ENCODE results near the gene COMTD1.

Gene COMTD1

DNA sequence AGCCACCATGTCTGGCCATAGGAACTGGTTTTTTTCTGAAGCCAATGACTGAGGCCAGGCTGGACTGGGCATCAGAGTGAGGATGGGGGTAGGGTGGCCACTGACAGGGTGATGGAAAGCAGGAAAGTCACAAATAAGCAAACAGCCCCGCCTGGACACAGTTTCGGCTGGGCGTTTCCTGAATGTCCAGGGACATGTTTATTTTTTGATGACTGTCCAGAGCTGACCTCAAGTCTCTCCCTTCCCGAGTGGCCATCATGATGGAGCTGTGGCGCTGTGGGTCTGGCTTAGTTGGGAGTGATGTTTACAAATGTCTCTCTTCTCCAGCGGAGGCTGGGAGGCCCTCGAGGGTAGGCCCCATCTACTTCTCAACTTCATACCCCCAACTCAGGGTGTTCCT lies 37.1 kb upstream of the COMTD1 start:
- TF ChIP-seq, protein P1, sequence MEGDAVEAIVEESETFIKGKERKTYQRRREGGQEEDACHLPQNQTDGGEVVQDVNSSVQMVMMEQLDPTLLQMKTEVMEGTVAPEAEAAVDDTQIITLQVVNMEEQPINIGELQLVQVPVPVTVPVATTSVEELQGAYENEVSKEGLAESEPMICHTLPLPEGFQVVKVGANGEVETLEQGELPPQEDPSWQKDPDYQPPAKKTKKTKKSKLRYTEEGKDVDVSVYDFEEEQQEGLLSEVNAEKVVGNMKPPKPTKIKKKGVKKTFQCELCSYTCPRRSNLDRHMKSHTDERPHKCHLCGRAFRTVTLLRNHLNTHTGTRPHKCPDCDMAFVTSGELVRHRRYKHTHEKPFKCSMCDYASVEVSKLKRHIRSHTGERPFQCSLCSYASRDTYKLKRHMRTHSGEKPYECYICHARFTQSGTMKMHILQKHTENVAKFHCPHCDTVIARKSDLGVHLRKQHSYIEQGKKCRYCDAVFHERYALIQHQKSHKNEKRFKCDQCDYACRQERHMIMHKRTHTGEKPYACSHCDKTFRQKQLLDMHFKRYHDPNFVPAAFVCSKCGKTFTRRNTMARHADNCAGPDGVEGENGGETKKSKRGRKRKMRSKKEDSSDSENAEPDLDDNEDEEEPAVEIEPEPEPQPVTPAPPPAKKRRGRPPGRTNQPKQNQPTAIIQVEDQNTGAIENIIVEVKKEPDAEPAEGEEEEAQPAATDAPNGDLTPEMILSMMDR (IDR thresholded peaks at IDR 0.05; ENCODE audit: low read depth, low read length, missing control alignments) = no peak
- no peak overlapping the region for H3K4me3 ChIP-seq (ENCODE audit: low read depth, low read length)
- DNase-seq (ENCODE audit: low read depth) = no peak
- in situ Hi-C loops (cut with HindIII; ENCODE audit: low sequenced_read_pairs) = no loop called here

GRCh38 chr10:75272094-75272493 lies 36.3 kb upstream of the COMTD1 start:
- TF ChIP-seq, protein P1 (IDR thresholded peaks at IDR 0.05; ENCODE audit: low read depth, low read length, missing control alignments) = no peak
- no peak for DNase-seq (ENCODE audit: low read depth)
- H3K4me3 ChIP-seq (ENCODE audit: low read depth, low read length) = no peak overlapping the region
- in situ Hi-C loops (cut with HindIII; ENCODE audit: low sequenced_read_pairs) = no loop called here

DNA sequence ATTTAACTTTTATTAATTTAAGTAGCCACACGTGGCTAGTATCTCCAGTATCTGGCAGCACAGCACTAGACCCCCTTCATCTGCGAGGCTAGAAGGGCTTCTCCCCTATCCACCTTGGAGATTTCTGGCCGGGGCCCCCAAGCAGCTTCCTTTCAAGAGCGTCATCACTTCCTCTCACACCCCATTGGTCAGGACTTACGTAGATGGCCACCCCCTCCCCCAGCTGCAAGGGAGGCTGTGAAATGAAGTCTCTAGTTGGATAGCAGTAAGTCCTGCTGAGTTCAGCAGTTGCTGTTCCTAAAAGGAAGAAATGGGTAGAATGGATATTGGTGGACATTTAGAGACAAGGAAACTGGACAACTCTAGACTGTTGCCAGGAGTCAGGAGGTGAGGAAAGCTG lies 33.8 kb upstream of the COMTD1 start:
- DNase-seq (ENCODE audit: low read depth) = no peak
- TF ChIP-seq, protein P1 (IDR thresholded peaks at IDR 0.05; ENCODE audit: low read depth, low read length, missing control alignments) = no peak
- in situ Hi-C loops (cut with HindIII; ENCODE audit: low sequenced_read_pairs) = no loop called here
- no peak overlapping the region for H3K4me3 ChIP-seq (ENCODE audit: low read depth, low read length)

- DNase-seq (ENCODE audit: low read depth) = no peak
- no peak overlapping the region for H3K4me3 ChIP-seq (ENCODE audit: low read depth, low read length)
- TF ChIP-seq, protein P1 (IDR thresholded peaks at IDR 0.05; ENCODE audit: low read depth, low read length, missing control alignments) = no peak
- in situ Hi-C loops (cut with HindIII; ENCODE audit: low sequenced_read_pairs) = no loop called here
These were observed 31.2 kb upstream of the COMTD1 start for GRCh38 chr10:75266945-75267344.

DNA sequence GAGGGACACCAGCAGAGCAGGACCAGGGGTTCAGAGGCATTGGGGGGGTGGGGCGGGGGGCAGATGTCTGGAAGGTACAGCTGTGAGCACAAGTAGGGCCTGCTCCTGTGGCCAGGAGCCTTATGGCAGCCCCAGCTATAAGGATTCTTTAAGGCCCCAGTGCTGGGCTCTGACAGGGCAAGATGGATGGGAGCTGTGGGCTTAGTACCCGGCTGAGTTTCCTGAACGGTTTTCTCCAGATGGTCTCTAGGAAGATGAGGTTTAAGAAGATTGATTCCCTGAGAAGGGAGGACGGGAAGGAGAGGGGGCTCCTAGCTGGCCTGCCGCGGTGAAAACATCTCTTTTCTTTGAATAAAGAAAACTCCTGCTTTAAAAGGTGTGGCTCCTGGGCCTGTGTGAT lies 30.1 kb upstream of the COMTD1 start:
- H3K4me3 ChIP-seq (ENCODE audit: low read depth, low read length) = no peak overlapping the region
- TF ChIP-seq, protein P1 (IDR thresholded peaks at IDR 0.05; ENCODE audit: low read depth, low read length, missing control alignments) = no peak
- no peak for DNase-seq (ENCODE audit: low read depth)
- in situ Hi-C loops (cut with HindIII; ENCODE audit: low sequenced_read_pairs) = no loop called here

DNA sequence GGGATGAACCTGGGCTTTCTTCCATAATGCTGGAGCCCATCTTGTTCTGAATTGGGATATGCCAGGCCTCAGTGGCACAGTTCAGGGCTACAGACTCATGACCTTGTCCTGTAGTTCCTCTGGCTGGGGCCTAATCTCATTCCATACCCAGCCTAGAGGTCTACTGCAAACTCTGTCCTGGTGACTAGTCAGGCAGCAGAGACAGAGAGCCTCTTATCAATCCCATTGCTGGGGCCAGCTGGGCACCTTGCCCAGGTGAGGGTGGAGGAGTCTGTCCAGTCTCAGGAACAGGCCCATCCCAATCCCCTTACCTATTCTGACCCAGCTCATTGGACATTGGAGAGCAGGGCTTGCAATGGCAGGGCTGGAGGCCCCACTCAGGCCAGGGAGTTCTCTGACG lies 28.0 kb upstream of the COMTD1 start:
- in situ Hi-C loops (cut with HindIII; ENCODE audit: low sequenced_read_pairs) = no loop called here
- no peak overlapping the region for H3K4me3 ChIP-seq (ENCODE audit: low read depth, low read length)

More for the DNA sequence above, 28.0 kb upstream of the COMTD1 start:
- TF ChIP-seq, protein P1 (IDR thresholded peaks at IDR 0.05; ENCODE audit: low read depth, low read length, missing control alignments) = no peak
- no peak for DNase-seq (ENCODE audit: low read depth)
